Measurements from ENCODE around the gene GLYATL3. TPM values are rescaled to one million over a fixed set of nuclear protein-coding genes. Genes with fewer than 3 reads are reported as not detected.
A peak's percentile ranks its signal among the peaks of the same experiment; 100 is the strongest.

The GLYATL3 gene
- total and polyA plus RNA-seq, 10 of the 15 experiments (the other 5 are each of a cell fraction or from before 2014, with no cell fraction given): not detected

DNA sequence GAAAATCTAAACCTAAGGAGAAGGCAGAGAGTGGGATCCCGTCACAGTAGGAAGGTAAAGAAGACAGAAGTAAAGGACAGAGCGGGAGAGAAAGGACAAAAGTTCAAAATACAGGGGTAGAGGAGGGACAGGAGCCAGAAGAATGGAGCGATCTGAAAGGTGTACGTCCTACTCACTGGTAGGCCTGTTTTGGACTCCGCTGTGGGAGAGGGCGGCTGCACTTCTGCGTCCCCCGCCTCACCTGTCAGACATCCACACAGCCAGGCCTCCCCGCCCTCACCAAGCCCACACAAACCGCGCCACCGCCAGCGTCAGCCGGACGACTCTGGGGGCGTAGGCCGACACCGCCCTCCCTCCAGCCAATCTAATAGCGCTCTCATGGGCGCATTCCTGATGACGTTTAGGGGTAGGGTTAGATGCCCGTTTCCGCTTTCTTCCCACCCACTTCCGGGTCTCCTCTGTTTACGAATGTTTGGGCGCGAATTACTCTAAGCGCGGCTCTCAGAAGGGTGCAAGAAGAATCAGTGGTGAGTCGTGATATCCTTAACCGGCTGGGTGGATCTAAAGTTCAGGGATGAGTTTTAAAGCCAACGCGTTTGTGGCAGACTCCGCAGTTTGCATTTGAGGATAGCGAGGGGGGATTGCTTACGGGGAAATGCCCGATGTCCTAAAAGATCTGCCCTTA, 36.7 kb upstream of the GLYATL3 start, which contains the start of the genes CENPQ and MMUT (continued):
- TF ChIP-seq IRF4 (IDR thresholded peaks at IDR 0.05; ENCODE audit: low read depth, low read length): 0 out of 2 replicates have a peak, but pooled peaks have one; percentile 53
- TF ChIP-seq SMARCA5 (IDR thresholded peaks at IDR 0.05): no peak
- TF ChIP-seq, protein P1, sequence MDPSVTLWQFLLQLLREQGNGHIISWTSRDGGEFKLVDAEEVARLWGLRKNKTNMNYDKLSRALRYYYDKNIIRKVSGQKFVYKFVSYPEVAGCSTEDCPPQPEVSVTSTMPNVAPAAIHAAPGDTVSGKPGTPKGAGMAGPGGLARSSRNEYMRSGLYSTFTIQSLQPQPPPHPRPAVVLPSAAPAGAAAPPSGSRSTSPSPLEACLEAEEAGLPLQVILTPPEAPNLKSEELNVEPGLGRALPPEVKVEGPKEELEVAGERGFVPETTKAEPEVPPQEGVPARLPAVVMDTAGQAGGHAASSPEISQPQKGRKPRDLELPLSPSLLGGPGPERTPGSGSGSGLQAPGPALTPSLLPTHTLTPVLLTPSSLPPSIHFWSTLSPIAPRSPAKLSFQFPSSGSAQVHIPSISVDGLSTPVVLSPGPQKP (IDR thresholded peaks at IDR 0.05; ENCODE audit: low read depth, low read length): peak; percentile 52; the same call in 1 of the 2 replicates
- TF ChIP-seq, protein P2, sequence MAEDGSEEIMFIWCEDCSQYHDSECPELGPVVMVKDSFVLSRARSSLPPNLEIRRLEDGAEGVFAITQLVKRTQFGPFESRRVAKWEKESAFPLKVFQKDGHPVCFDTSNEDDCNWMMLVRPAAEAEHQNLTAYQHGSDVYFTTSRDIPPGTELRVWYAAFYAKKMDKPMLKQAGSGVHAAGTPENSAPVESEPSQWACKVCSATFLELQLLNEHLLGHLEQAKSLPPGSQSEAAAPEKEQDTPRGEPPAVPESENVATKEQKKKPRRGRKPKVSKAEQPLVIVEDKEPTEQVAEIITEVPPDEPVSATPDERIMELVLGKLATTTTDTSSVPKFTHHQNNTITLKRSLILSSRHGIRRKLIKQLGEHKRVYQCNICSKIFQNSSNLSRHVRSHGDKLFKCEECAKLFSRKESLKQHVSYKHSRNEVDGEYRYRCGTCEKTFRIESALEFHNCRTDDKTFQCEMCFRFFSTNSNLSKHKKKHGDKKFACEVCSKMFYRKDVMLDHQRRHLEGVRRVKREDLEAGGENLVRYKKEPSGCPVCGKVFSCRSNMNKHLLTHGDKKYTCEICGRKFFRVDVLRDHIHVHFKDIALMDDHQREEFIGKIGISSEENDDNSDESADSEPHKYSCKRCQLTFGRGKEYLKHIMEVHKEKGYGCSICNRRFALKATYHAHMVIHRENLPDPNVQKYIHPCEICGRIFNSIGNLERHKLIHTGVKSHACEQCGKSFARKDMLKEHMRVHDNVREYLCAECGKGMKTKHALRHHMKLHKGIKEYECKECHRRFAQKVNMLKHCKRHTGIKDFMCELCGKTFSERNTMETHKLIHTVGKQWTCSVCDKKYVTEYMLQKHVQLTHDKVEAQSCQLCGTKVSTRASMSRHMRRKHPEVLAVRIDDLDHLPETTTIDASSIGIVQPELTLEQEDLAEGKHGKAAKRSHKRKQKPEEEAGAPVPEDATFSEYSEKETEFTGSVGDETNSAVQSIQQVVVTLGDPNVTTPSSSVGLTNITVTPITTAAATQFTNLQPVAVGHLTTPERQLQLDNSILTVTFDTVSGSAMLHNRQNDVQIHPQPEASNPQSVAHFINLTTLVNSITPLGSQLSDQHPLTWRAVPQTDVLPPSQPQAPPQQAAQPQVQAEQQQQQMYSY (CRISPR knock-in tag; IDR thresholded peaks at IDR 0.05): no peak
- TF ChIP-seq CBX3 (IDR thresholded peaks at IDR 0.05; ENCODE audit: borderline replicate concordance, low read depth): no peak
- no peak for TF ChIP-seq MTA3 (IDR thresholded peaks at IDR 0.05; ENCODE audit: borderline replicate concordance, low read length)
- no peak for TF ChIP-seq JUND (IDR thresholded peaks at IDR 0.05; ENCODE audit: low read depth, low read length)
- TF ChIP-seq TCF12 (IDR thresholded peaks at IDR 0.05; ENCODE audit: low read depth, low read length): 0 out of 2 replicates have a peak, but pooled peaks have one; percentile 25
- peak; percentile 99 for TF ChIP-seq CREB1 (IDR thresholded peaks at IDR 0.05; ENCODE audit: low read depth)
- TF ChIP-seq LARP7 (IDR thresholded peaks at IDR 0.05): 0 out of 2 replicates have a peak, but pooled peaks have one; percentile 28
- no peak for TF ChIP-seq MTA2 (IDR thresholded peaks at IDR 0.05; ENCODE audit: low read depth)
- TF ChIP-seq E2F4 (IDR thresholded peaks at IDR 0.05; ENCODE audit: low read depth, low read length): peak; percentile 90
- peak in 1 of 2 experiments; percentile 90; a peak in 2 of 3 replicates for TF ChIP-seq EGR1 (IDR thresholded peaks at IDR 0.05; ENCODE audit: borderline replicate concordance in 1 of 2, low read depth in 2 of 2, low read length in 2 of 2)
- TF ChIP-seq RAD51 (IDR thresholded peaks at IDR 0.05): no peak
- TF ChIP-seq RELA (IDR thresholded peaks at IDR 0.05; ENCODE audit: borderline replicate concordance, partially characterized antibody): peak; percentile 35
- TF ChIP-seq NR2F1 (conservative IDR thresholded peaks at IDR 0.05): no peak
- 0 out of 2 replicates have a peak, but pooled peaks have one; percentile 53 for TF ChIP-seq POLR2AphosphoS2 (IDR thresholded peaks at IDR 0.05; ENCODE audit: low read depth, low read length)
- peak; percentile 92 for TF ChIP-seq SP1 (IDR thresholded peaks at IDR 0.05; ENCODE audit: low read depth, low read length)
- no peak for TF ChIP-seq SUPT20H (IDR thresholded peaks at IDR 0.05; ENCODE audit: borderline replicate concordance, control insufficient read depth, low read depth, low read length)
- peak; percentile 81 for TF ChIP-seq RUNX3 (IDR thresholded peaks at IDR 0.05; ENCODE audit: low read length)
- TF ChIP-seq ZSCAN29 (IDR thresholded peaks at IDR 0.05): no peak
- no peak for TF ChIP-seq SMC3 (IDR thresholded peaks at IDR 0.05; ENCODE audit: borderline replicate concordance, low read length)
- TF ChIP-seq IKZF2 (IDR thresholded peaks at IDR 0.05): no peak
- TF ChIP-seq, protein P3, sequence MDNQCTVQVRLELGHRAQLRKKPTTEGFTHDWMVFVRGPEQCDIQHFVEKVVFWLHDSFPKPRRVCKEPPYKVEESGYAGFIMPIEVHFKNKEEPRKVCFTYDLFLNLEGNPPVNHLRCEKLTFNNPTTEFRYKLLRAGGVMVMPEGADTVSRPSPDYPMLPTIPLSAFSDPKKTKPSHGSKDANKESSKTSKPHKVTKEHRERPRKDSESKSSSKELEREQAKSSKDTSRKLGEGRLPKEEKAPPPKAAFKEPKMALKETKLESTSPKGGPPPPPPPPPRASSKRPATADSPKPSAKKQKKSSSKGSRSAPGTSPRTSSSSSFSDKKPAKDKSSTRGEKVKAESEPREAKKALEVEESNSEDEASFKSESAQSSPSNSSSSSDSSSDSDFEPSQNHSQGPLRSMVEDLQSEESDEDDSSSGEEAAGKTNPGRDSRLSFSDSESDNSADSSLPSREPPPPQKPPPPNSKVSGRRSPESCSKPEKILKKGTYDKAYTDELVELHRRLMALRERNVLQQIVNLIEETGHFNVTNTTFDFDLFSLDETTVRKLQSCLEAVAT (IDR thresholded peaks at IDR 0.05): peak; percentile 73
- peak; percentile 74; the same call in 1 of the 2 replicates for TF ChIP-seq CHD2 (IDR thresholded peaks at IDR 0.05; ENCODE audit: borderline replicate concordance, low read depth, low read length)
